NOMO-1 treated with DMSO at 0.1 percent for 48 hours (cell line): Measurements from ENCODE around the gene POTEF.
"Not testable (repeated sequence)": the region's sequence is repeated elsewhere in the genome, so short reads cannot be mapped to it uniquely, and the experiment has no call there.

Experiments
- DNase-seq: peaks from one replicate; lab custom pipeline; 2025; ENCODE audit not compliant: unreplicated experiment; lab: John Stamatoyannopoulos, UW

POTEF gene

GRCh38 chr2:130152816-130153595, 24.0 kb upstream of the POTEF start:
- DNase-seq = no peak

GRCh38 chr2:130152136-130152815, 23.3 kb upstream of the POTEF start:
- DNase-seq = not testable (repeated sequence)

- not testable (repeated sequence) for DNase-seq
Measured at GRCh38 chr2:130151145-130151512, 22.1 kb upstream of the POTEF start.

GRCh38 chr2:130150181-130151144, 21.4 kb upstream of the POTEF start:
- no peak for DNase-seq

- DNase-seq = not testable (repeated sequence)
Measured at GRCh38 chr2:130148515-130148914, 19.5 kb upstream of the POTEF start.

- not testable (repeated sequence) for DNase-seq
Measured at GRCh38 chr2:130145006-130145414, 16.0 kb upstream of the POTEF start, which contains the start of gene CCDC74B. CCDC74B (minus strand) TSS chr2:130145112; CDS start chr2:130144996, 116 bp downstream.

GRCh38 chr2:130143266-130144039, 14.4 kb upstream of the POTEF start:
- not testable (repeated sequence) for DNase-seq

- DNase-seq = not testable (repeated sequence)
Measured at GRCh38 chr2:130142396-130143265, 13.6 kb upstream of the POTEF start.

- not testable (repeated sequence) for DNase-seq
Measured at GRCh38 chr2:130141645-130142370, 12.8 kb upstream of the POTEF start.

GRCh38 chr2:130141002-130141401, 12.0 kb upstream of the POTEF start:
- not testable (repeated sequence) for DNase-seq

GRCh38 chr2:130140516-130140915, 11.5 kb upstream of the POTEF start:
- not testable (repeated sequence) for DNase-seq

GRCh38 chr2:130139331-130140280, 10.6 kb upstream of the POTEF start:
- not testable (repeated sequence) for DNase-seq

GRCh38 chr2:130138841-130139251, 9.8 kb upstream of the POTEF start:
- DNase-seq = not testable (repeated sequence)

GRCh38 chr2:130138326-130138725, 9.3 kb upstream of the POTEF start:
- DNase-seq = not testable (repeated sequence)

- DNase-seq = not testable (repeated sequence)
Measured at GRCh38 chr2:130137118-130137517, 8.1 kb upstream of the POTEF start.

- not testable (repeated sequence) for DNase-seq
Measured at GRCh38 chr2:130136546-130136945, 7.5 kb upstream of the POTEF start.
